Measurements from ENCODE around the gene IZUMO2. TPM values are rescaled to one million over a fixed set of nuclear protein-coding genes. Genes with fewer than 3 reads are reported as not detected.

The IZUMO2 gene
- total RNA-seq, 6 experiments from 2014 or later, result not detected

GRCh38 chr19:50202386-50202785, 39.3 kb upstream of the IZUMO2 start:
- Mint-ChIP-seq H3K4me1 (ENCODE audit: low read depth) (no peaks in the 10 kb centered on the region), H3K9me3 (no peaks in the 10 kb centered on the region), H3K27me3 (ENCODE audit: insufficient read depth) (peaks cover 13% of the 10 kb centered on the region), H3K4me3 (no peak overlapping the region), H3K36me3 (ENCODE audit: low read depth) (no peaks in the 10 kb centered on the region), H3K27ac (no peak overlapping the region)
- DNase-seq, result no peak
- TF ChIP-seq CTCF (IDR thresholded peaks at IDR 0.05), result no peak

- DNase-seq, result no peak
- TF ChIP-seq CTCF (IDR thresholded peaks at IDR 0.05), result no peak
- Mint-ChIP-seq H3K36me3 (ENCODE audit: low read depth) (no peaks in the 10 kb centered on the region), H3K4me1 (ENCODE audit: low read depth) (no peaks in the 10 kb centered on the region), H3K9me3 (no peaks in the 10 kb centered on the region; the same call in 1 of the 2 replicates), H3K27me3 (ENCODE audit: insufficient read depth) (peaks cover 10% of the 10 kb centered on the region; the same call in 1 of the 2 replicates), H3K4me3 (no peak overlapping the region), H3K27ac (no peak overlapping the region)
Observed at GRCh38 chr19:50199259-50199555, 36.1 kb upstream of the IZUMO2 start.

GRCh38 chr19:50198431-50199258, 35.6 kb upstream of the IZUMO2 start:
- Mint-ChIP-seq H3K36me3 (ENCODE audit: low read depth) (no peaks in the 10 kb centered on the region), H3K9me3 (no peaks in the 10 kb centered on the region; the same call in 1 of the 2 replicates), H3K27me3 (ENCODE audit: insufficient read depth) (peaks cover 9% of the 10 kb centered on the region), H3K27ac (no peak overlapping the region), H3K4me3 (no peak overlapping the region), H3K4me1 (ENCODE audit: low read depth) (no peaks in the 10 kb centered on the region)
- DNase-seq, result no peak
- TF ChIP-seq CTCF (IDR thresholded peaks at IDR 0.05), result no peak

- Mint-ChIP-seq H3K4me1 (ENCODE audit: low read depth) (no peaks in the 10 kb centered on the region), H3K9me3 (peaks cover 10% of the 10 kb centered on the region), H3K4me3 (no peak overlapping the region), H3K27me3 (ENCODE audit: insufficient read depth) (peaks cover 9% of the 10 kb centered on the region), H3K36me3 (ENCODE audit: low read depth) (no peaks in the 10 kb centered on the region), H3K27ac (no peak overlapping the region)
- no peak for DNase-seq
- TF ChIP-seq CTCF (IDR thresholded peaks at IDR 0.05), result no peak
Observed at GRCh38 chr19:50197348-50197747, 34.3 kb upstream of the IZUMO2 start.

- Mint-ChIP-seq H3K36me3 (ENCODE audit: low read depth) (no peaks in the 10 kb centered on the region), H3K27ac (no peak overlapping the region), H3K4me1 (ENCODE audit: low read depth) (no peaks in the 10 kb centered on the region), H3K4me3 (no peak overlapping the region), H3K27me3 (ENCODE audit: insufficient read depth) (peaks cover 5% of the 10 kb centered on the region), H3K9me3 (peaks cover 10% of the 10 kb centered on the region)
- DNase-seq, result no peak
- TF ChIP-seq CTCF (IDR thresholded peaks at IDR 0.05), result no peak
Observed at GRCh38 chr19:50196322-50196932, 33.3 kb upstream of the IZUMO2 start.

All from HFFc6 (cell line).